ENCODE measurements around the gene DNAH3. TPM values are rescaled to one million over a fixed set of nuclear protein-coding genes. Genes with fewer than 3 reads are reported as not detected.

Gene DNAH3
- total and polyA plus RNA-seq, 2 of the 8 experiments (the other 6 are each of a cell fraction or from before 2014, with no cell fraction given) = 0.57 to 0.71 TPM

- no peaks in the 10 kb centered on the region for H4K20me1 ChIP-seq (replicated peaks in 1 of 2; ENCODE audit: control insufficient read depth in 1 of 2, insufficient read depth in 2 of 2, low read length in 2 of 2)
- no peak overlapping the region for H3K27ac ChIP-seq (ENCODE audit: low read depth, low read length)
- H3K4me1 ChIP-seq (replicated peaks in 1 of 4; ENCODE audit: control insufficient read depth in 3 of 4, insufficient read depth in 4 of 4, low read length in 3 of 4) = no peaks in the 10 kb centered on the region
- no peak overlapping the region for H3K56ac ChIP-seq (replicated peaks; ENCODE audit: insufficient read length, low read depth, low read length)
- no peaks in the 10 kb centered on the region for H3K79me1 ChIP-seq (ENCODE audit: low read depth, low read length)
- no peak overlapping the region for H2AFZ ChIP-seq (ENCODE audit: low read length)
- H3K23ac ChIP-seq (ENCODE audit: insufficient read length) = no peak overlapping the region
- H3K23me2 ChIP-seq (ENCODE audit: low read depth, low read length) = no peaks in the 10 kb centered on the region
- H2BK15ac ChIP-seq (ENCODE audit: low read length) = no peak overlapping the region
- H2BK120ac ChIP-seq (replicated peaks; ENCODE audit: low read depth, low read length) = no peak overlapping the region
- H4K91ac ChIP-seq (replicated peaks; ENCODE audit: insufficient read length, low read length) = no peak overlapping the region
- no peak overlapping the region for H2BK20ac ChIP-seq (ENCODE audit: low read length)
- peaks cover 0 to 2% (median 0%) of the 10 kb centered on the region in 4 experiments; a peak in 2 of 7 replicates for H3K27me3 ChIP-seq (replicated peaks in 1 of 4; ENCODE audit: control insufficient read depth in 3 of 4, extremely low read depth in 1 of 4, insufficient read depth in 3 of 4, low read length in 3 of 4)
- H3K4me2 ChIP-seq (ENCODE audit: insufficient read depth in 1 of 2, low read depth in 2 of 2, low read length in 2 of 2) = no peak overlapping the region
- no peak overlapping the region for H3K9ac ChIP-seq (replicated peaks in 1 of 4; ENCODE audit: extremely low read depth in 1 of 4, low read depth in 3 of 4, low read length in 3 of 4)
- no peak overlapping the region for H2AK5ac ChIP-seq (ENCODE audit: low read depth, low read length)
- H4K5ac ChIP-seq (ENCODE audit: insufficient read length, low read depth, low read length) = no peak overlapping the region
- WGBS, 2 experiments (ENCODE audit: extremely low coverage in 1 of 2, insufficient coverage in 1 of 2, insufficient read length in 1 of 2, insufficient replicate concordance in 2 of 2, low coverage in 1 of 2, low lambda C conversion rate in 2 of 2, missing lambda C conversion rate in 1 of 2) = 92% methylated on average over 5 of the region's 5 CpGs; no CpG with 5 or more reads in 1 of the 2 experiments
- FAIRE-seq (no peak), DNase-seq (ENCODE audit: low read depth in 1 of 2, low spot score in 2 of 2) (no peak)
- POLR2A ChIA-PET (ENCODE audit: partially characterized antibody) = no interaction called here
- H2BK12ac ChIP-seq (ENCODE audit: low read depth, low read length) = no peak overlapping the region
- no peak overlapping the region for H4K8ac ChIP-seq (ENCODE audit: extremely low read depth, insufficient read depth, low read length)
- no peak overlapping the region for H3K4me3 ChIP-seq (ENCODE audit: extremely low read depth in 1 of 4, insufficient read depth in 2 of 4, low read depth in 3 of 4, low read length in 4 of 4)
- H3K9me3 ChIP-seq (ENCODE audit: insufficient read depth in 2 of 2, low read depth in 1 of 2, low read length in 1 of 2) = no peaks in the 10 kb centered on the region
- no peak overlapping the region for H2BK5ac ChIP-seq (ENCODE audit: low read depth, low read length)
- H3K36me3 ChIP-seq (ENCODE audit: control insufficient read depth in 2 of 4, insufficient read depth in 4 of 4, low read length in 3 of 4) = no peaks in the 10 kb centered on the region
- H3K18ac ChIP-seq (ENCODE audit: extremely low read depth, low read length) = no peak overlapping the region
- CTCF ChIA-PET (ENCODE audit: partially characterized antibody) = interaction anchor here (0.6 to 6.6 kb wide), 28 partner anchors 8 to 1132 kb away, joined by 3 to 65 read pairs (median 4); partner anchors contain the start of gene CRYM
- H3K14ac ChIP-seq (ENCODE audit: insufficient read length) = no peak overlapping the region
- no peaks in the 10 kb centered on the region for H3K79me2 ChIP-seq (ENCODE audit: control insufficient read depth in 1 of 2, insufficient read depth in 2 of 2, low read length in 2 of 2)
- H3K4ac ChIP-seq (replicated peaks; ENCODE audit: insufficient read length, low read depth, low read length) = no peak overlapping the region
- no peak for TF ChIP-seq GABPA (IDR thresholded peaks at IDR 0.05; ENCODE audit: borderline replicate concordance, insufficient read depth, low read length)
- TF ChIP-seq SP1 (IDR thresholded peaks at IDR 0.05; ENCODE audit: low read depth, low read length) = no peak
- TF ChIP-seq MAFK (IDR thresholded peaks at IDR 0.05; ENCODE audit: low read depth, low read length) = no peak
- TF ChIP-seq MAX (IDR thresholded peaks at IDR 0.05) = no peak
- no peak for TF ChIP-seq BCL11A (IDR thresholded peaks at IDR 0.05; ENCODE audit: low read depth in 2 of 2, low read length in 2 of 2)
- TF ChIP-seq CEBPB (IDR thresholded peaks at IDR 0.05; ENCODE audit: low read depth, low read length) = no peak
- no peak for TF ChIP-seq SP2 (IDR thresholded peaks at IDR 0.05; ENCODE audit: low read length)
- TF ChIP-seq CREB1 (IDR thresholded peaks at IDR 0.05) = no peak
- no peak for TF ChIP-seq POLR2AphosphoS5 (IDR thresholded peaks at IDR 0.05; ENCODE audit: low read depth, low read length)
- TF ChIP-seq RAD21 (IDR thresholded peaks at IDR 0.05 in 1 of 2, conservative IDR thresholded peaks at IDR 0.05 in 1 of 2; ENCODE audit: low read depth in 2 of 2, low read length in 2 of 2) = no peak
- TF ChIP-seq E2F6 (IDR thresholded peaks at IDR 0.05) = no peak
Observed at GRCh38 chr16:21189311-21189710, 38.7 kb upstream of the DNAH3 start.

All from H1 (cell line).